ENCODE measurements around the gene VENTX. TPM values are rescaled to one million over a fixed set of nuclear protein-coding genes. Genes with fewer than 3 reads are reported as not detected.

Gene VENTX
- total and polyA plus RNA-seq, 10 of the 15 experiments (the other 5 are each of a cell fraction or from before 2014, with no cell fraction given), result 0.05 TPM; not detected in 9

- TF ChIP-seq, protein P1, sequence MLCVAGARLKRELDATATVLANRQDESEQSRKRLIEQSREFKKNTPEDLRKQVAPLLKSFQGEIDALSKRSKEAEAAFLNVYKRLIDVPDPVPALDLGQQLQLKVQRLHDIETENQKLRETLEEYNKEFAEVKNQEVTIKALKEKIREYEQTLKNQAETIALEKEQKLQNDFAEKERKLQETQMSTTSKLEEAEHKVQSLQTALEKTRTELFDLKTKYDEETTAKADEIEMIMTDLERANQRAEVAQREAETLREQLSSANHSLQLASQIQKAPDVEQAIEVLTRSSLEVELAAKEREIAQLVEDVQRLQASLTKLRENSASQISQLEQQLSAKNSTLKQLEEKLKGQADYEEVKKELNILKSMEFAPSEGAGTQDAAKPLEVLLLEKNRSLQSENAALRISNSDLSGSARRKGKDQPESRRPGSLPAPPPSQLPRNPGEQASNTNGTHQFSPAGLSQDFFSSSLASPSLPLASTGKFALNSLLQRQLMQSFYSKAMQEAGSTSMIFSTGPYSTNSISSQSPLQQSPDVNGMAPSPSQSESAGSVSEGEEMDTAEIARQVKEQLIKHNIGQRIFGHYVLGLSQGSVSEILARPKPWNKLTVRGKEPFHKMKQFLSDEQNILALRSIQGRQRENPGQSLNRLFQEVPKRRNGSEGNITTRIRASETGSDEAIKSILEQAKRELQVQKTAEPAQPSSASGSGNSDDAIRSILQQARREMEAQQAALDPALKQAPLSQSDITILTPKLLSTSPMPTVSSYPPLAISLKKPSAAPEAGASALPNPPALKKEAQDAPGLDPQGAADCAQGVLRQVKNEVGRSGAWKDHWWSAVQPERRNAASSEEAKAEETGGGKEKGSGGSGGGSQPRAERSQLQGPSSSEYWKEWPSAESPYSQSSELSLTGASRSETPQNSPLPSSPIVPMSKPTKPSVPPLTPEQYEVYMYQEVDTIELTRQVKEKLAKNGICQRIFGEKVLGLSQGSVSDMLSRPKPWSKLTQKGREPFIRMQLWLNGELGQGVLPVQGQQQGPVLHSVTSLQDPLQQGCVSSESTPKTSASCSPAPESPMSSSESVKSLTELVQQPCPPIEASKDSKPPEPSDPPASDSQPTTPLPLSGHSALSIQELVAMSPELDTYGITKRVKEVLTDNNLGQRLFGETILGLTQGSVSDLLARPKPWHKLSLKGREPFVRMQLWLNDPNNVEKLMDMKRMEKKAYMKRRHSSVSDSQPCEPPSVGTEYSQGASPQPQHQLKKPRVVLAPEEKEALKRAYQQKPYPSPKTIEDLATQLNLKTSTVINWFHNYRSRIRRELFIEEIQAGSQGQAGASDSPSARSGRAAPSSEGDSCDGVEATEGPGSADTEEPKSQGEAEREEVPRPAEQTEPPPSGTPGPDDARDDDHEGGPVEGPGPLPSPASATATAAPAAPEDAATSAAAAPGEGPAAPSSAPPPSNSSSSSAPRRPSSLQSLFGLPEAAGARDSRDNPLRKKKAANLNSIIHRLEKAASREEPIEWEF (IDR thresholded peaks at IDR 0.05; ENCODE audit: insufficient replicate concordance, low read depth, low read length), result no peak
- TF ChIP-seq GATAD2B (conservative IDR thresholded peaks at IDR 0.05; ENCODE audit: low read depth), result peak; percentile 85; the same call in 1 of the 2 replicates
- no peak; the same call in 1 of the 2 replicates for TF ChIP-seq NBN (IDR thresholded peaks at IDR 0.05)
- no peak for TF ChIP-seq ZZZ3 (IDR thresholded peaks at IDR 0.05; ENCODE audit: control insufficient read depth, insufficient read length, low read depth)
- no peak for TF ChIP-seq ESRRA (IDR thresholded peaks at IDR 0.05; ENCODE audit: low read length)
- TF ChIP-seq HCFC1 (IDR thresholded peaks at IDR 0.05; ENCODE audit: low read length), result no peak
- TF ChIP-seq POLR2A (IDR thresholded peaks at IDR 0.05; ENCODE audit: low read depth, low read length), result peak; percentile 68
- TF ChIP-seq NR2C2 (IDR thresholded peaks at IDR 0.05; ENCODE audit: borderline replicate concordance, control insufficient read depth, insufficient read length, low read depth), result no peak
- TF ChIP-seq MYC (IDR thresholded peaks at IDR 0.05; ENCODE audit: insufficient read depth, insufficient read length, insufficient replicate concordance, low read length, severe bottlenecking), result no peak
- no peak for TF ChIP-seq ZNF207 (IDR thresholded peaks at IDR 0.05; ENCODE audit: borderline replicate concordance)
- no peak for TF ChIP-seq PAX8 (IDR thresholded peaks at IDR 0.05)
- peak; percentile 93 for TF ChIP-seq CREM (IDR thresholded peaks at IDR 0.05; ENCODE audit: low read depth)
- TF ChIP-seq DPF2 (IDR thresholded peaks at IDR 0.05), result peak; percentile 90; the same call in 1 of the 2 replicates
- no peak for TF ChIP-seq ZNF384 (IDR thresholded peaks at IDR 0.05; ENCODE audit: borderline replicate concordance, low read depth, low read length)
Observed at GRCh38 chr10:133274751-133275683, 37.4 kb downstream of the VENTX start (continued).
